Stimulated activated CD8-positive, alpha-beta memory T cell treated with anti-CD3 and anti-CD28 coated beads, Interleukin-12 subunit alpha, Interleukin-12 subunit beta, amount 100 ng/mL, for 24 hours (primary cell): ENCODE measurements around the gene SLC13A2.
"Not testable (repeated sequence)": the region's sequence is repeated elsewhere in the genome, so short reads cannot be mapped to it uniquely, and the experiment has no call there.

ENCODE experiments used
- DNase-seq: peaks from one replicate; pipeline ENCODE4 v3.0.0-alpha.2; 2020; ENCODE audit errors: extremely low read depth

Gene SLC13A2

DNA sequence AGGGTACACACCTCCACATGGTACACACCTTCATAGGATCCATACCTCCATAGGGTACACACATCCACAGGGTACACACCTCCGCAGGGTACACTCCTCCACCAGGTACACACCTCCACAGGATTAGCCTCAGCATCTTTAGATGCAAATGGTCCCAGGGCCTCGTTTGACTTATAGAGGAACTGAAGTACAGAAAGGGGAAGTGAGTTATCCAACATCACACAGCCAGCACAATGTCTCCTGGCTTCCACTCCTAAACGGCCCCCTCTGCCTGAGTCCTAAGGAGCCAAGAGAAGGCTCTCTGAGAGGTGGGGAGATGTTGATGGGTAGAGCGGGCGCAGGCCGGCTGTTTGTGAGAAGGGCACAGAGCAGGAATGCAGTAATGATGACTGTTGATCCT lies 44.7 kb downstream of the SLC13A2 start:
- DNase-seq = no peak

DNA sequence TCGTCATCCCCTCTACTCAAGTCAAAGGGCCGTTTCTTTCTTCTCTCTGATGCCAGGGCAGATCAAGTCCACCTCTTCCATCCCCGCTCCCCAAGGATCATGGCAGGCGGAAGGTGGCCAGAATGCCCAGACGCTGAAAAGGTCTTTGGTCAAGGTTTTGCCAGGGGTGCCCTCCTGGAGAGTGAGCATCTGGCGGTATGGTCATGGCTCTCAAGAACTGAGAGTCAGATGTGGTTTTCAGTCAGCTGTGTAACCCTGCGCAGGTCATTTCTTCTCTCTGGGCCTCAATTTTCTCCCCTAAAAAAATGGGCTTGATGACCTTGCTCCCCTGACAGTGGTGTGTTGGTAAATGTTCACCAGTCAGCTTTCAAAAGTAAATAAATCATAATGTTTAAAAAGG lies 45.1 kb downstream of the SLC13A2 start:
- no peak for DNase-seq

DNA sequence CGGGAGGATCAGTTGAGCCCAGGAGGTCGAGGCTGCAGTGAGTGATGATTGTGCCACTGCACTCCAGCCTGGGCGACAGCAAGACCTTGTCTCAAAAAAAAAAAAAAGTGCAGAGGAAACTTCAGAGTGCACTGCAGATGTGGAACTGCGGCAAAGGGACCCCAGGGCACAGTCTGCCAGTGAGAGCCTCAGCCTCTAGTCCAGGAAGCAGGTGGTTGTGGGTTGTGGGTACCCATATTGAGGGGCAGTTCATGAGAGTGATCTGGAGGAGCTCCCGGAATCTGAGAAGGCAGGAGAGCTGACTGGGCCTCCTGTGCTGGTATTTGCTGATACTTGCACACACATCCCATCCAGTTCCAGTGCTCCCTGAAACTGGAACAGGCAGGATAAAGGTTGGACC lies 45.8 kb downstream of the SLC13A2 start:
- DNase-seq = no peak

DNA sequence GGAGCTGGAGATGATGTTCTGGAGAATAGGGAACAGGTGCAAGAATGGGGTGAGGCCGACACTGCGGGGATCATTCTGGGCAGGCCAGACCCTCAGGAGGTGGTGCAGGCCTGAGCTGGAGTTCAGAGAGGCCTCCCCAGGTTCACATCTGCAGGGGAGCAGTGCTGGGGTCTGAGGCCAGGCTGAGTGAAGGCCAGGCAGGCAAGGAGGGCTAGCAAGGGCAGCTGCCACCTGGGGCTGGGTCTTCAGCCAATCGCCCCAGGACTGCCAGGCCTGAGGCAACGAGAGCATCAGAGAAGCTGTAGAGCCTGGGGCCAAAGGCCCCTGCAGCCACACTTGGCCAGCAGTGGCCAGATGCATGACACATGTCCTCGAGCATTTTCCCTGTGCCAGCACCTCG lies 47.2 kb downstream of the SLC13A2 start:
- DNase-seq = no peak

DNA sequence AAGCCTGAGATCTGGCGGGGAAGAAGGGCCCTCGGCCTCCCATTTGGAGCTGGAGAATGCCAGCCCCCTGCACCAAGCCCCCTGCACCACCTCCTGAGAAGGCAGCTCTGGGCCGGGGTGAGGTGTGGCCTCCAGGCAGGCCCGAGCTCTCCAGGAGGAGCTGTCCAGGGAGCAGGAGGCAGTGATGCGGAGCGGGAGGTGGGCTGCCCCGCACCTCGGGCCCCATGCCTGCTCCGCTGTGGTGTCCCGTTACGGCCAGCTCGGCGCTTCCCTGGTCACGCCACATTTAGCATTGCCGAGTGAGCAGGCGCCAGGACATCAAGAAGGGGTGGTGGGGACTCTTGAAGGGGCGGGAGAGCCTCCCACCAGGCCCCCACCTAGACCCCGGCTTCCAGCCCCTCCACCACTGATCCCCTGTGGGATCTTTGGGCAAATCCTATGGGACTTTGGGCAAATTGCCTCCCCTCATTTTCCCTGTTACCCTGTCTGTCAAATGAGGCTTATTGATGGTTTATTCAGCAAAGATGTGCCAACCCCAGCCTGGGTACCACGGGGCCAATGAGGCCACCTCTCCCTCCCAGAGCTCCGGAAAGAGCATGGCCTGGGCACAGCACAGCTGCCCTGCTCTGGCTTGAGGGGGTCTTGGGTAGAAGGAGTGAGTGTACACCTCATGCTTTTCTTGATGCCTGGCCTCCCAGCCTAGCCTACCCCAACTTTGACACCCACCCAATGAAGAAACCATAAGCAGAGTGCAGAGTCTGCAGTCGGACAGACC lies 48.1 kb downstream of the SLC13A2 start:
- DNase-seq = no peak

DNA sequence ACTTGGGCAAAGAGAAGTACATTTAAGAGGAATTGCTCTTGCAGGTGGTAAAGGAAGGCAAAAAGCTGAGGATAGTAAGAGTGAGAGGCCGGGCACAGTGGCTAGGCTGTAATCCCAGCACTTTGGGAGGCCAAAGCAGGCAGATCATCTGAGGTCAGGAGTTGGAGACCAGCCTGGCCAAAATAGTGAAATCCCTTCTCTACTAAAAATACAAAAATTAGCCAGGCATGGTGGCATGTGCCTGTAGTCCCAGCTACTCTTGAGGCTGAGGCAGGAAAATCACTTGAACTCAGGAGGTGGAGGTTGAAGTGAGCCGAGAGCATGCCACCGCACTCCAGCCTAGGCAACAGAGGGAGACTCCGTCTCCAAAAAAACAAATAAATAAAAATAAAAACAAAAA lies 48.8 kb downstream of the SLC13A2 start:
- DNase-seq = not testable (repeated sequence)

DNA sequence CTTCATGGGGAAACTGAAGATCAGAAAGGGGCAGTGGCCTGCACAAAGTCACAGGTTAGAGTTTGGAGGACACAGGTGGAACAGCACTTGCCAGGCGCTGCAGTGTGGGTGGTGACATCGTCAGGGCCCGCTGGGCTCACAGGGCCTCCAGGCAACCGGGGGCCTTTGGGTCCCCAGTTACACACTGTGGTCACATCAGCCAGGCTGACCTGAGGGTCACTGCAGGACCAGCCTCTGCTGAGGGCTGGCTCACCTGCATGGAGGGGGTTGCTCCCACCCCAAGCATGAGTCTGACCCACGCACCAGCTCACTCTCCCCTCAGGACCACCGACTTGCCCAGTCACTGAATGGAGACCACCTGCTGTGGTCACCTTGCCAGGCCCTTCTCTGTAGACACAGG lies 49.7 kb downstream of the SLC13A2 start:
- DNase-seq = no peak

DNA sequence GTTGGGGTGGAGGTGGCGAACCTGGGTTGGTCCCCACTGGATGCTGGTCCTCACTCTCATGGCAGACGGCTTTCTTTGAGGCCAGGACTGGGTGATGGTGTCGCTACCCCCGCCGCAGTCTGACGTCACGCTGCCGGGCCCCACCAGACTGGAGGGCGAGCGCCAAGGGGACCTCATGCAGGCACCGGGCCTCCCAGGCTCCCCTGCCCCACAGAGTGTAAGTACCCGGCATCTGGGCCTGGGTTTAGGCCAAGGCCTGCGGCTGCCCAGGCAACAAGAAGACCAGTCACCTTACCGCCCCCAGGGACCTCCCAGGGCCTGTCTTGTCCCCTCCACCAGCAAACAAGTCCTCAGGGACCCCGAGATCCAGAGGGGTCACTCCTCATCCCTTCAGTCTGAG lies 50.4 kb downstream of the SLC13A2 start:
- DNase-seq = no peak

DNA sequence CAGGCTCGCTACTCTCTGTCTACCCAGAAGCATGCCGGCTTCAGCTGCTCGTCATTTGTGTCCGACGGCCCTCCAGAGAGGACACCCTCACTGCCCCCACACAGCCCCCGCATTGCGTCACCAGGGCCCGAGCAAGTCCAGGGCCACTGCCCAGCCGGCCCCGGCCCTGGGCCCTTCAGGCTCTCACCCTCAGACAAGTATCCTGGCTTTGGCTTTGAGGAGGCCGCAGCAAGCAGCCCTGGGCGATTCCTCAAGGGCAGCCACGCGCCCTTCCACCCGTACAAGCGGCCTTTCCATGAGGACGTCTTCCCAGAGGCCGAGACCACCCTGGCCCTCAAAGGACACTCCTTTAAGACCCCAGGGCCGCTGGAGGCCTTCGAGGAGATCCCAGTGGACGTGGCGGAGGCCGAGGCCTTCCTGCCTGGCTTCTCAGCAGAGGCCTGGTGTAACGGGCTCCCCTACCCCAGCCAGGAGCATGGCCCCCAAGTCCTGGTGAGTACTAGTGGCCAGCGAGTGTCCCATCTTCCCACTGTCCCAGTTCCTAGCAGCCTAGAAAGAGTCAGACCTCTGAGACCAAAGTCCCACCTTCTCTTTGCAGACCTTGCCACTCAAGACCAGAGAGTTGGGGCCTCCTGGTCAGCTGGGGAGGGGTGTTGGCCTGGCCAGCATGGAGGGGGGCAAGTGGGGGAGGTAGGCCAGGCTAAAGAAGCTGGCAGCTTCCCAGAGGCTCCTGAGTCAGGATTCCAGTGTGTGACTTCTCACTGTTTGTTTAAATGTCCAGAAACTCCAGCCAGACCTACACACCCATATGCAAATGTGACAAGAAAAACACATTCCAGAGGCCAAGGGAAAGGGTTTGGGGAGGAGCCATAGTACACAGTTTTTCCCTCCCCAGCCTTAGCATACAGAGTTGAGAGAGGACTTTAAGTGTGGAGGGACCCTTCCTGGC lies 51.3 kb downstream of the SLC13A2 start:
- no peak for DNase-seq

DNA sequence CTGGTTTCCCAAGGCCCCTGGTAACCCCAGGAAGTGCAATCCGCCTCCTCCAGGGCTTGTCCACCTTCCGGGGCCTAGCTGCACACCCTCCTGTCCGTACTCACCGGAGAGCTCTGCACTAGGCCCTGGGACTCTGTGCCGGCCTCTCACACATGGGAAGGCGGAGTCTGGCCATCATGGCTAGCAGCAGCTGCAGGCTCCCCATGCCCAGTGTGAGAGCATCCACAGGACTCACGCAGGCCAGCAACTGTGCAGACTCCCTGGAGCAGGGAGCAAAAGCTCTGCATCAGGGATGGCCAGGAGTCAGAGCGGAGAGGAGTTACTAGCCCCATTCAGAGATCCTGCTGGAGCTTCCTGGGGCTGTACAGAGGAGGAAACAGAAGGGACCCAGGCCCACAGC lies 52.9 kb downstream of the SLC13A2 start:
- DNase-seq = no peak

DNA sequence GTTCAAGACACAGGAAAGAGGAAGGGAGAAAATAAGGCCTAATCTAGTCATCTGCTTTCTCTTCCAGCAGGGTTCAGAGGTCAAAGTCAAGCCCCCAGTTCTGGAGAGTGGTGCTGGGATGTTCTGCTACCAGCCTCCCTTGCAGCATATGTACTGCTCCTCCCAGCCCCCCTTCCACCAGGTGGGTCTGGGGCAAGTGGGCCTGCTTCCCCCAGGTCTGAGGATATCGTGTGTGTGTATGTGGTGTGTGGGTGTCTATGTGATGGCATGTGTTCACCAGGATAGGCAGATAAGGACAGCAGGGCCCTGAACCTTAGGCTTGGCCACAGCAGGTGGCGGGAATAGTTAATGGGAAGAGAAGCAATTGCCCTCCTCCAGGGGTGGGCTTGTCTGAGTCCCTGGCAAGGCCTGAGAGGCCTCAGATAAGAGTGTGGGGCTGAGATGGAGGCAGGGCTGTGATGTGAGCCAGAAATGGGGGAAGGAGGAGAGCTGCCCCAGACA lies 53.8 kb downstream of the SLC13A2 start:
- DNase-seq = no peak

DNA sequence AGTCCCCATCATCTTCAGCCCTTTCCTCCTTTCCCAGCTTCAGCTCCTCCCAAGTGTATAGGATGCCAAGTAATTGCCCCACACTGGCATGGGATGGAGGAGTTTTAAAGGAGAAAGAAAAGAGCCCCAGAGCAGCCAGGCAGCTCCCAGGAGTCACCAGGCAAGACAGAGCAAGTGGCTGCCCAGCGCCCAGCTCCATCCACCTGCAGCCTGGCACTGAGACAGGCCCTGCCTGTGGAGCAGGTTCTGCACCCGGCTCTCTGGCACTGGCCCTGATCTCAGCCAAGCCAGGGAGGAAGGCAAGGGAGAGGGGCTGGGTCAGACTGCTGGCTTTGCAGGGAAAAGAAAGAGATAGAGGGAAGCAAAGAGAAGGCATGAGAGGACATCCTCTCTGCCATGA lies 54.4 kb downstream of the SLC13A2 start:
- no peak for DNase-seq

DNA sequence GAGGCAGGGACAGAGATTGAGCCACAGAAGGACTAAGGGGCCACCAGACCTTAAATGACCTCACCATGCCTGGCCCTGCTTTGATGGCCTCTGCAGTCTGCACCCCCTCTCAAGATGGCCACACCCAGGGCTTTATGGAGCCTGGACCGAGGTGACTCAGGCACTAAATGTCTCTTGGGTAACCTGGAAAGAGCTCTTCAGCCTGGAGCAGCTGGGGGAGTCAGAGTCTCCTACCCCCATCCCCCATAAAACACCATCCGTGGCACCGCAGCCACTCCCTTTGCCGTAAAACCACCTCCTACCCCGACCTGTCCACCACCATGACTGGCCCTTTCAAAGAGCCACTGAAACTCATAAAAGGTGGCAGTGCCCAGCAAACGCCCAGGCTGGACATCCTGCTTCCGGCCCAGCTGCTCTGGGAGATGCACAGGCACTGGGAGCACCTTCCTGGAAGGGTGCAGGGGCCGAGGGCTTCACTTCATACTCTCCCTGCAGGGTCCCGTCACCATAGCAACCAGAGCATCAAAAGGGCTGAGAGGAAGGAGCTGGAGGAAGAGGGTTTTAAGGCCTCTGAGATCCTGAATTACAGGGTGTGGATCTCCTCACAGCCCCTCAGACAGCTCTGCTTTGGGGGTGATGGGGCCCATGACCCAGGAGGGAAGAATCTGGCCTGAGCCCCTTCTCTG lies 55.0 kb downstream of the SLC13A2 start:
- DNase-seq = no peak

DNA sequence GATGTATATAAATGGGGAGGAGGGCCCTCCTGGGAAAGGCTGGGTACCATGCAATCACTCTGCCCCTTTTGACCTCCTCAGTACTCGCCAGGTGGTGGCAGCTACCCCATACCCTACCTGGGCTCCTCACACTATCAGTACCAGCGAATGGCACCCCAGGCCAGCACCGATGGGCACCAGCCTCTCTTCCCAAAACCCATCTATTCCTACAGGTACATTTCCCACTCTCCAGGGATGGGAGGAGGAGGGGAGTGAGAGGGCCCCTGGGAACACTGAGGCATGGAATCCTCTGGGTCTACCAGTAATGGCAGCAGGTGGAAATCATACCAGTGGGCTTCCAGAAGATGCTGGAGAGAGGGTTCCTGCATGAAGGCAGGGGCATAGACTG lies 55.6 kb downstream of the SLC13A2 start:
- DNase-seq = no peak

DNA sequence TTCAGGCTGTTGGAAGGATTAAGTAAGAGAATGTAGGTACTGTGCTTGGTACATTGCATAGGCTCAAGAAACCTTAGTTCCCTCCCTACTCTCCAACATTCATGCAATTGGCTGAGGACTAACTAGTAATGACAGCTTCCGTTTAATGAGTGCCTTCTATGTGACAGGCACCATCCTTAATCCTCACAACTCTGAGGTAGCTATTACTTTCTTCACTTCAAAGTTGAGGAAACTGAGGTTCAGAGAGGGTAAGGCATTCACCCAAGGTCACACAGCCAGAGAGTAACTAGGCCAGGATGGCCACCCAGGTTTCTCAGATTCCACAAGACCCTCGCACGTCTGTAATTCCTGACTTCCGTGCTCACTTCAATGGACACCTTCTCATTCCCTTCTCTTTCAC lies 56.8 kb downstream of the SLC13A2 start:
- DNase-seq = no peak

DNA sequence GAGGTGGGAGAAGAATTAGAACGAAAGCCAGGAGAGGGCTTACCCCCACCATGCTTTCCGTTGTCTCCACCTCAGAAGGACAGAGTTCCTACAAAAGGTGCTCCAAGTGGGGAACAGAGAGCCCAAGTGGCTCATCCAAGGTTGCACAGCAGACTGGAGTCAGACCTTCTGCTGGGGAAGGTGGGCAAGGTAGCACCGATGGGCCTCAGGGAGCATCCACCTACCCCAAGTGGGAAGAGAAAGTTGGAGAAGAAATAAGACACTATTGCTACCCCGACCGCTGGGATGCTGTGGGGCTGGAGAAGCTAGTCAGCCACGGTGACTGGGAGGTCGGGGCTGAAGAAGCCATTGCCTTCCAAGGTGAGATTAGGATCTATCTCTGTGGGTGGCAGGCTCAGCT lies 57.5 kb downstream of the SLC13A2 start:
- DNase-seq = no peak

DNA sequence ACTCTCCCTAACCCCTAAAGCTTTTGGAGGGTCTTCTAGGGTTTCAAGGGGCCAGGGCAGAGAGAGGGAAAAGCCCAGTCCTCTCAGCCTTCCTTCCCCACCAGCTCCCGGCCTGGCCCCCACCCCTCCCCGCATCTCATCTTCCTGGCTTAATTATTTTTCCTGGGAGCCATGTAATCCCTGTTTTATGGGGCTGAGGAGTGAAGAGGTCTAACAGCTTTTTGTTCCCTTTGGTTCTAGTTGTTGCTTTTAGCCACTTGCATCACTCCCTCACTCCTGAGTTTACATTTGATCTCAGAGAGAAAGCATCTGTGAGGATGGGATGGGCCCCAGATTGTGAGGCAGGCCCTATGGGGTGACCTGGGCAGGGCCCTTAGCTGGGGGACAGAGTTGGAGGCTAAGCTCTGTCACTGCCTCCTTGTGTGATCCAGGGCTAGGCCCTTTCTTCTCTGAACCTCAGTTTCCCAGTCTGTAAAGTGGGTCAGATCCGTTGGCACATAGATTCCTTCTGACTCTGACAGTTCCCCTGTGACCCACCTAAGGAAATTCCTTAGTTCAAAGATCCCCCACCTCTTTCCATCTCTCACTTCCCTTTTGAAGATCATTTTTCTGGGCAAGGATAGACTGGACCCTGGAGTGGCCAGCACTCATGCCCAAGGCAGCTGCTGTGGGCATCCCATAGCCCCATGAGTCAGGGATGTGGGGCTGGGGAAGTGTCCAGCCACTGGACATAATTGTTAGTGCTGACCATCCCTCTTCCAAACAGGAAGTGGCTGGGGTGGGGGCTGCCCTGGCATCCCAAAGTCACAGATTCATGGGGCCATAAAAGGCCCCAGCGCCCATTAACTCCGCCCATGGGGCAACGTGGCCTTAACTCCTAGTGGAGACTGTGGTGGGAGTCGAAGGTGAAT lies 58.9 kb downstream of the SLC13A2 start:
- no peak for DNase-seq

DNA sequence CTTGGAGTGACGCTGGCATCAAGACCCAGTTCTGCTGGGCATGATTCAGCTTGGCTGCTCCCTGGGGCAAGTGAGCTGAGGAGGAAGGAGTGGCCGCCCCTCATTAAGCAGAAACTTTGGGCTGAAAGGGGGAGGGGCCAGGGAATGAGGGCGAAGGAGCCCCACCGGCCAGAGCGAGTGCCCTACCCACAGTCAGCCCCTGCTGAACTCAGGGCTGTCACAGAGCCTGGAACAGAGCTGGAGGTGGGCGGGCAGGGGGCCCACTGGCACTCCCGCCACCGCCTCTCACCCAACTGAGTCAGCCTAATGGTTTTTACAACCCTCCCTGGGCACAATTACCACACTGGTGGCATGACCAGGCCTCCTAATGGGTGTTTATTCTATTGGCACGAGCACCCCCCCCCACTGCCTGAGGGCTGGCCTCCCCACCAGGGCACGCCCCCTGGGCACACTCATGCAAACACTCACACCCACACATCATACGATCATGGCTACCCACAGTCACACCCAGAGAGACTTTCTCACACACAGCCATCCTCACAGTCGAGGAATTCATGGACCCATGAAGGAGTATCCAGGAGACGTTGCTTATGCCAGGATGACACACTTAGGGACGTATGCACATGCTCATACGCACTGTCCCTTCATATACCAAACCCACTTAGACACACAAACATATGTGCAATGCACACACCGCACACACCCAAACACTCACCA lies 59.8 kb downstream of the SLC13A2 start:
- DNase-seq = no peak

DNA sequence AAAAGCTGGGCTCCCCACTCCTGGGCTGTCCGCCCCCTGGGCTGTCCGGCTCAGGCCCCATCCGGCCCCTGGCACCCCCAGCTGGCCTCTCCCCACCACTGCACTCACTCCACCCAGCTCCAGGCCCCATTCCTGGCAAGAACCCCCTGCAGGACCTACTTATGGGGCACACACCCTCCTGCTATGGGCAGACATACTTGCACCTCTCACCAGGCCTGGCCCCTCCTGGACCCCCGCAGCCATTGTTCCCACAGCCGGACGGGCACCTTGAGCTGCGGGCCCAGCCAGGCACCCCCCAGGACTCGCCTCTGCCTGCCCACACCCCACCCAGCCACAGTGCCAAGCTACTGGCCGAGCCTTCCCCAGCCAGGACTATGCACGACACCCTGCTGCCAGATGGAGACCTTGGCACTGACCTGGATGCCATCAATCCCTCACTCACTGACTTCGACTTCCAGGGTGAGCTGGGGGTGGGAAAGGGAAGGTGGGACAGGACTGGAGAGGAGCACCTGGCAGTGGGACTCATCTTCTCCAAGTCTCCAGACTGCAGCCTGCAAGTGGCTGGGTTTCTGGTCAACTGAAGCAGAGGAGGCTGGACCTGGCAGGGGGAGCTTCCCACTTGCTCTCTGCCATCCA lies 61.4 kb downstream of the SLC13A2 start:
- no peak for DNase-seq
